H1 (cell line): ENCODE results near the gene SMAGP. TPM values are rescaled to one million over a fixed set of nuclear protein-coding genes. Genes with fewer than 3 reads are reported as not detected.
A peak's percentile ranks its signal among the peaks of the same experiment; 100 is the strongest.

ENCODE experiments used
- CTCF ChIA-PET: fragments of 300-600 bp; sonication (Branson Sonifier 250); formaldehyde crosslinking; loops from one replicate; lab custom pipeline; 2021; ENCODE audit not compliant: partially characterized antibody; lab: Charles Lee
- POLR2A ChIA-PET: fragments of 300-600 bp; sonication (Branson Sonifier 250); formaldehyde crosslinking; loops from one replicate; lab custom pipeline; 2021; ENCODE audit warnings: inconsistent platforms; ENCODE audit not compliant: partially characterized antibody; lab: Charles Lee
- DNase-seq, 2 experiments: peaks; one replicate each; pipeline versions ENCODE4 v3.0.0 to v3.0.0-alpha.2; 2010 to 2022; ENCODE audit warnings: low spot score in 2 of 2, low read depth in 1 of 2, mixed read lengths in 1 of 2
- FAIRE-seq: peaks from 2 replicates; lab custom pipeline; 2011; peaks lifted over from hg19 to GRCh38; lab: Jason Lieb, UNC
- H2AFZ ChIP-seq: 2 replicates; pipeline ENCODE4 v1.8.1; 2012; ENCODE audit warnings: low read length, inconsistent platforms
- H2AK5ac ChIP-seq: 2 replicates; pipeline ENCODE4 v1.6.1; 2013; ENCODE audit warnings: low read depth, low read length
- H2BK120ac ChIP-seq: replicated peaks from 2 replicates; pipeline ENCODE3; 2013; ENCODE audit warnings: low read depth, low read length, inconsistent platforms
- H2BK12ac ChIP-seq: 2 replicates; pipeline ENCODE4 v1.6.1; 2013; ENCODE audit warnings: low read depth, low read length
- H2BK15ac ChIP-seq: 2 replicates; pipeline ENCODE4 v1.6.1; 2013; ENCODE audit warnings: low read length
- H2BK20ac ChIP-seq: 2 replicates; pipeline ENCODE4 v1.6.1; 2013; ENCODE audit warnings: low read length
- H2BK5ac ChIP-seq: 2 replicates; pipeline ENCODE4 v1.6.1; 2013; ENCODE audit warnings: low read depth, low read length
- H3K14ac ChIP-seq: 2 replicates; pipeline ENCODE4 v1.6.1; 2013; ENCODE audit warnings: inconsistent platforms; ENCODE audit not compliant: insufficient read length
- H3K18ac ChIP-seq: 2 replicates; pipeline ENCODE4 v1.6.1; 2013; ENCODE audit warnings: low read length; ENCODE audit errors: extremely low read depth
- H3K23ac ChIP-seq: 2 replicates; pipeline ENCODE4 v1.6.1; 2013; ENCODE audit warnings: inconsistent platforms; ENCODE audit not compliant: insufficient read length
- H3K23me2 ChIP-seq: 2 replicates; pipeline ENCODE4 v1.6.1; 2013; ENCODE audit warnings: low read depth, low read length
- H3K27ac ChIP-seq: 2 replicates; pipeline ENCODE4 v1.6.1; 2011; ENCODE audit warnings: low read depth, low read length, inconsistent platforms
- H3K27me3 ChIP-seq, 4 experiments: replicated peaks in 1 of 4; 1 replicate in 1 of 4; 2 replicates in 3 of 4; pipeline versions ENCODE4 v1.6.1 to v1.8.1; 2011 to 2013; ENCODE audit warnings: low read length in 3 of 4, mild to moderate bottlenecking in 3 of 4, inconsistent platforms in 2 of 4, mixed read lengths in 2 of 4, moderate library complexity in 1 of 4; ENCODE audit not compliant: control insufficient read depth in 3 of 4, insufficient read depth in 3 of 4; ENCODE audit errors: extremely low read depth in 1 of 4
- H3K36me3 ChIP-seq, 4 experiments: 2 replicates each; pipeline versions ENCODE4 v1.6.1 to v1.8.1; 2011 to 2013; ENCODE audit warnings: mild to moderate bottlenecking in 4 of 4, low read length in 3 of 4, moderate library complexity in 2 of 4, control low read depth in 1 of 4, inconsistent platforms in 1 of 4; ENCODE audit not compliant: insufficient read depth in 4 of 4, control insufficient read depth in 2 of 4
- H3K4ac ChIP-seq: replicated peaks from 2 replicates; pipeline ENCODE3; 2013; ENCODE audit warnings: low read length, low read depth, mixed read lengths, inconsistent platforms; ENCODE audit not compliant: insufficient read length
- H3K4me1 ChIP-seq, 4 experiments: replicated peaks in 1 of 4; 1 replicate in 1 of 4; 2 replicates in 3 of 4; pipeline versions ENCODE4 v1.6.1 to v1.8.1; 2011 to 2013; ENCODE audit warnings: low read length in 3 of 4, inconsistent platforms in 2 of 4, mixed read lengths in 1 of 4; ENCODE audit not compliant: insufficient read depth in 4 of 4, control insufficient read depth in 3 of 4
- H3K4me2 ChIP-seq, 2 experiments: 2 replicates each; pipeline versions ENCODE4 v1.6.1 to v1.8.1; 2011 to 2013; ENCODE audit warnings: low read depth in 2 of 2, low read length in 2 of 2, control low read depth in 1 of 2, inconsistent platforms in 1 of 2, mild to moderate bottlenecking in 1 of 2; ENCODE audit not compliant: insufficient read depth in 1 of 2
- H3K4me3 ChIP-seq, 4 experiments: fragments of 200-600, 300-600 bp in 1 of 4; sonication (generic), shearing (Covaris generic), sonication (Bioruptor Twin) in 1 of 4; 2 replicates each; pipeline versions ENCODE4 v1.5.1 to v1.8.1; 2011 to 2016; ENCODE audit warnings: low read length in 4 of 4, low read depth in 3 of 4, control low read depth in 2 of 4, inconsistent platforms in 2 of 4, mild to moderate bottlenecking in 2 of 4, mixed read lengths in 1 of 4, moderate library complexity in 1 of 4; ENCODE audit not compliant: insufficient read depth in 2 of 4; ENCODE audit errors: extremely low read depth in 1 of 4
- H3K56ac ChIP-seq: replicated peaks from 2 replicates; pipeline ENCODE3; 2013; ENCODE audit warnings: low read depth, mild to moderate bottlenecking, mixed read lengths, low read length, inconsistent platforms; ENCODE audit not compliant: insufficient read length
- H3K79me1 ChIP-seq: 2 replicates; pipeline ENCODE4 v1.6.1; 2013; ENCODE audit warnings: low read depth, low read length, control low read depth
- H3K79me2 ChIP-seq, 2 experiments: 2 replicates each; pipeline versions ENCODE4 v1.6.1 to v1.8.1; 2012 to 2013; ENCODE audit warnings: low read length in 2 of 2, mild to moderate bottlenecking in 2 of 2, inconsistent platforms in 1 of 2; ENCODE audit not compliant: insufficient read depth in 2 of 2, control insufficient read depth in 1 of 2
- H3K9ac ChIP-seq, 4 experiments: replicated peaks in 1 of 4; 1 replicate in 1 of 4; 2 replicates in 3 of 4; pipeline versions ENCODE4 v1.6.1 to v1.8.1; 2011 to 2013; ENCODE audit warnings: low read depth in 3 of 4, low read length in 3 of 4, control low read depth in 2 of 4, mild to moderate bottlenecking in 2 of 4, moderate library complexity in 2 of 4, inconsistent platforms in 1 of 4; ENCODE audit errors: extremely low read depth in 1 of 4
- H3K9me3 ChIP-seq, 2 experiments: 2 replicates each; pipeline versions ENCODE4 v1.6.1 to v1.8.1; 2012 to 2013; ENCODE audit warnings: mild to moderate bottlenecking in 2 of 2, moderate library complexity in 2 of 2, control low read depth in 1 of 2, inconsistent platforms in 1 of 2, low read depth in 1 of 2, low read length in 1 of 2, mixed read lengths in 1 of 2; ENCODE audit not compliant: insufficient read depth in 2 of 2
- H4K20me1 ChIP-seq, 2 experiments: replicated peaks in 1 of 2; 2 replicates each; pipeline versions ENCODE3 to v1.8.1; 2011 to 2013; ENCODE audit warnings: inconsistent platforms in 2 of 2, low read length in 2 of 2, mild to moderate bottlenecking in 1 of 2; ENCODE audit not compliant: insufficient read depth in 2 of 2, control insufficient read depth in 1 of 2
- H4K5ac ChIP-seq: 2 replicates; pipeline ENCODE4 v1.6.1; 2013; ENCODE audit warnings: low read length, low read depth, mixed read lengths, inconsistent platforms; ENCODE audit not compliant: insufficient read length
- H4K8ac ChIP-seq: 2 replicates; pipeline ENCODE4 v1.8.0; 2013; ENCODE audit warnings: mild to moderate bottlenecking, moderate library complexity, low read length, inconsistent platforms; ENCODE audit not compliant: insufficient read depth; ENCODE audit errors: extremely low read depth
- H4K91ac ChIP-seq: replicated peaks from 2 replicates; pipeline ENCODE3; 2013; ENCODE audit warnings: low read length, mixed read lengths, inconsistent platforms; ENCODE audit not compliant: insufficient read length
- CBX8 ChIP-seq: fragments of 300-800, 300-1000 bp; sonication (generic); IDR thresholded peaks from 2 replicates; pipeline ENCODE4 v1.7.1; 2016; ENCODE audit warnings: low read depth, low read length, borderline replicate concordance
- CTBP2 ChIP-seq: IDR thresholded peaks from 2 replicates; pipeline ENCODE4 v1.7.0; 2011; ENCODE audit warnings: borderline replicate concordance, mild to moderate bottlenecking, moderate library complexity, mixed read lengths, low read length; ENCODE audit not compliant: insufficient read depth, insufficient read length
- POU5F1 ChIP-seq: IDR thresholded peaks from 2 replicates; pipeline ENCODE4 v1.6.1; 2011; ENCODE audit warnings: low read depth, mild to moderate bottlenecking, low read length, moderate library complexity
- SIN3A ChIP-seq, 2 experiments: IDR thresholded peaks in 1 of 2; conservative IDR thresholded peaks in 1 of 2; 2 replicates each; pipeline ENCODE4 v1.6.1; 2011 to 2012; ENCODE audit warnings: low read length in 2 of 2, improper control_type of control experiment in 1 of 2, low read depth in 1 of 2, mild to moderate bottlenecking in 1 of 2
- SRF ChIP-seq: IDR thresholded peaks from 2 replicates; pipeline ENCODE4 v1.6.1; 2011; ENCODE audit warnings: mild to moderate bottlenecking, low read depth, low read length, moderate library complexity
- WGBS, 2 experiments: shearing (Covaris generic) in 1 of 2; methylation state at CpG; one replicate each; pipeline versions ENCODE4 v1.1.6 to v1.1.7; 2013 to 2015; ENCODE audit warnings: low lambda C conversion rate in 2 of 2, mixed read lengths in 2 of 2, inconsistent platforms in 1 of 2, low coverage in 1 of 2, missing lambda C conversion rate in 1 of 2; ENCODE audit not compliant: insufficient replicate concordance in 2 of 2, insufficient coverage in 1 of 2, insufficient read length in 1 of 2; ENCODE audit errors: extremely low coverage in 1 of 2, missing lambda C conversion rate in 1 of 2; 5-methylcytosine and 5-hydroxymethylcytosine counted together
- polyA plus RNA-seq, 7 experiments: library from polyadenylated mRNA; depleted of rRNA in 3 of 7; stranded (reverse) in 5 of 7; unstranded in 2 of 7; fragments of >200 nt in 5 of 7; fragments of 200-250 nt in 2 of 7; gene quantifications; 1 replicate in 5 of 7; 2 replicates in 1 of 7; 4 replicates in 1 of 7; pipeline versions ENCODE4 v1.2.1 to v1.2.3, GENCODE V29; 2011 to 2013; ENCODE audit warnings: missing spikeins in 2 of 7, mixed read lengths in 2 of 7
- total RNA-seq: library from RNA; stranded (reverse); fragmentation: NEBNext Ultra II Directional; extraction: Animal tissue kit (Norgen Biotek cat#: 25700); gene quantifications from 2 replicates; pipeline ENCODE4 v1.2.1, GENCODE V29; 2021

SMAGP gene
- total and polyA plus RNA-seq, 2 of the 8 experiments (the other 6 are each of a cell fraction or from before 2014, with no cell fraction given) = 9.4 to 12.7 TPM

DNA sequence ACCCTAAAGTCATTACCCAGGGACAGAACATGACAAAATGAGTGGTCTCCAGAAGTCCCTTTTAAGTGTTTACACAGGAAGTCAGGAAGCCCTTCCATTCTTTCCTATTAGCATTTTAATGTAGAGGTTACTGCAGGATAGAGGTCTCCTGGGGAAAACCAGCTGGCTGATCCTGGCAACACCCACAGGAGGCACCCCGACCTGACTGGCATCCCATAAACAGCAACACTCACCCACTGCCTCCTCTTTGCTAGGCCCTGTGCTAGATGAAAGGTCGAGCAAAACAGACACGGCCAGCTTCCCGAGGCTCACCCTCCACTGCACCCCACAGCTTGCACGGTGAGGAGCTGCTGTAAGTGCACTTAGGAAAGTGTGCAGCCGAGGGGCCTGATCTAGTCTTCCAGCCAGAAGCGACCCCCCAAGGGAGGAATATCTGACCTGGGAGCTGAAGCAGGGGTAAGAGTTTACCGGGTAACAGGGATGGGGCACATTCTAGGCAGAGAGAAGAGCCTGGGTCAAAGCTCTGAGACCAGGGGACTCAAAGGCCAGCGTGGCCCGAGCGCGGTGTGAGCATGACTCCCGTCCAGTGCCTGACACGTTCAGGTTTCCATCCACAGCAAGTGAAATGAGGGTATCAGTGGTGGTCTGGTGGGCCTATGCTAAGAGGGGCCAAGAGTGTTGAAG lies 22.6 kb downstream of the SMAGP start:
- H3K4me1 ChIP-seq = peaks cover 1 to 19% (median 7%) of the 10 kb centered on the region in 4 experiments
- 52% methylated on average over 14 of the region's 14 CpGs; no CpG with 5 or more reads in 1 of the 2 experiments for WGBS, 2 experiments
- FAIRE-seq = no peak

More for the DNA sequence above, 22.6 kb downstream of the SMAGP start:
- POLR2A ChIA-PET = interaction anchor here (0.5 to 3.0 kb wide), 6 partner anchors 8 to 203 kb away, joined by 3 to 26 read pairs (median 4); partner anchors contain the start of genes CSRNP2, DAZAP2 and POU6F1
- Histone ChIP-seq H3K18ac (peak overlapping the region; percentile 92), H3K27ac (peak overlapping the region; percentile 6; the same call in 1 of the 2 replicates), H2BK15ac (no peak overlapping the region), H2AFZ (no peak overlapping the region), H2AK5ac (peak overlapping the region; percentile 79; the same call in 1 of the 2 replicates), H3K9ac (peak overlapping the region in 1 of 4 experiments; percentile 8; a peak in 2 of 7 replicates), H3K4me2 (peak overlapping the region; percentile 49 to 69), H4K91ac (peak overlapping the region; percentile 1), H4K5ac (no peak overlapping the region), H3K79me1 (no peaks in the 10 kb centered on the region), H3K23me2 (no peaks in the 10 kb centered on the region; the same call in 1 of the 2 replicates), H3K14ac (no peak overlapping the region), H4K20me1 (no peaks in the 10 kb centered on the region), H3K4ac (no peak overlapping the region), H2BK20ac (peak overlapping the region; percentile 0; the same call in 1 of the 2 replicates), H3K36me3 (peaks cover 3 to 15% (median 5%) of the 10 kb centered on the region in 4 experiments; a peak in 5 of 8 replicates), H4K8ac (peak overlapping the region; percentile 62), H3K56ac (no peak overlapping the region), H2BK5ac (peak overlapping the region; percentile 63), H2BK120ac (peak overlapping the region; percentile 27), H3K23ac (no peak overlapping the region), H3K4me3 (peak overlapping the region in 2 of 4 experiments; percentile 10; a peak in 2 of 8 replicates), H3K27me3 (no peaks in the 10 kb centered on the region), H3K9me3 (no peaks in the 10 kb centered on the region), H3K79me2 (no peaks in the 10 kb centered on the region), H2BK12ac (peak overlapping the region; percentile 20)
- CTCF ChIA-PET = interaction anchor here (0.8 to 1.2 kb wide), 2 partner anchors 93 to 199 kb away, joined by 3 to 6 read pairs; no protein-coding TSS in a partner anchor
- TF ChIP-seq POU5F1 (no peak), CBX8 (no peak), SRF (no peak), CTBP2 (no peak), SIN3A (conservative IDR thresholded peaks at IDR 0.05 in 1 of 2, IDR thresholded peaks at IDR 0.05 in 1 of 2; ENCODE audit: low read depth in 1 of 2, low read length in 2 of 2) (no peak)
- peak in 1 of 2 experiments; percentile 55 for DNase-seq
